ENCODE results near the gene CNDP2.

GRCh38 chr18:74551936-74552555, 55.9 kb downstream of the CNDP2 start:
- TF ChIP-seq CTCF (IDR thresholded peaks at IDR 0.05) (no peak), REST (IDR thresholded peaks at IDR 0.05; ENCODE audit: insufficient read depth in 1 of 2, low read depth in 2 of 2, low read length in 1 of 2) (no peak), SIN3A (IDR thresholded peaks at IDR 0.05; ENCODE audit: borderline replicate concordance, insufficient read depth, low read depth, low read length) (no peak)

Measured in Panc1 (cell line).